ENCODE data around the gene FAM3C.
A peak's percentile ranks its signal among the peaks of the same experiment; 100 is the strongest.

Gene FAM3C

DNA sequence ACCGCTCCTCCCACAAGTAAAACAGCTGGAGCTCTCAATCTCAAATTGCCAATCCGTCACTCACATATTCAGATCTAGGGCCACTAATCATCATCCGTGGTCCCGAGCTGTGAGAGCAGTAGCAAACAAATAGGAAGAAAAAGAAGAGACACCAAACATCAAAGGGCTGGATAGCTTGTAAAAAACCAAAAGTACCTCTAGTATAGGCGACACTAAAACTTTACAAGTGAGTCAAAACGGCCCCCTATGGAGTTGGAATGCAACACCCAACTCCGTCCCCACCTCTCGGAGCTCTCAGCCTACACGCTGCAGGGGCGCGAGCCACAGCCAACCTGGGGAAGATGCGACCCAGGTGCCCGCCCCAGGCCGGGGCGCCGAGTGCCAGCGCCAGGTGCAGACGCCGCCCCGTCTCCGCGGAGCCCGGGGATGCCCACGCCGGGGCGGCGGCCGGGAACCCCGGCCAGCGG lies 581 bp downstream of the FAM3C start:
- peak overlapping the region; percentile 74 for H3K27ac ChIP-seq
- TF ChIP-seq, protein P1, sequence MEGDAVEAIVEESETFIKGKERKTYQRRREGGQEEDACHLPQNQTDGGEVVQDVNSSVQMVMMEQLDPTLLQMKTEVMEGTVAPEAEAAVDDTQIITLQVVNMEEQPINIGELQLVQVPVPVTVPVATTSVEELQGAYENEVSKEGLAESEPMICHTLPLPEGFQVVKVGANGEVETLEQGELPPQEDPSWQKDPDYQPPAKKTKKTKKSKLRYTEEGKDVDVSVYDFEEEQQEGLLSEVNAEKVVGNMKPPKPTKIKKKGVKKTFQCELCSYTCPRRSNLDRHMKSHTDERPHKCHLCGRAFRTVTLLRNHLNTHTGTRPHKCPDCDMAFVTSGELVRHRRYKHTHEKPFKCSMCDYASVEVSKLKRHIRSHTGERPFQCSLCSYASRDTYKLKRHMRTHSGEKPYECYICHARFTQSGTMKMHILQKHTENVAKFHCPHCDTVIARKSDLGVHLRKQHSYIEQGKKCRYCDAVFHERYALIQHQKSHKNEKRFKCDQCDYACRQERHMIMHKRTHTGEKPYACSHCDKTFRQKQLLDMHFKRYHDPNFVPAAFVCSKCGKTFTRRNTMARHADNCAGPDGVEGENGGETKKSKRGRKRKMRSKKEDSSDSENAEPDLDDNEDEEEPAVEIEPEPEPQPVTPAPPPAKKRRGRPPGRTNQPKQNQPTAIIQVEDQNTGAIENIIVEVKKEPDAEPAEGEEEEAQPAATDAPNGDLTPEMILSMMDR (conservative IDR thresholded peaks at IDR 0.05), result no peak
- TF ChIP-seq ZFX (IDR thresholded peaks at IDR 0.05), result no peak

DNA sequence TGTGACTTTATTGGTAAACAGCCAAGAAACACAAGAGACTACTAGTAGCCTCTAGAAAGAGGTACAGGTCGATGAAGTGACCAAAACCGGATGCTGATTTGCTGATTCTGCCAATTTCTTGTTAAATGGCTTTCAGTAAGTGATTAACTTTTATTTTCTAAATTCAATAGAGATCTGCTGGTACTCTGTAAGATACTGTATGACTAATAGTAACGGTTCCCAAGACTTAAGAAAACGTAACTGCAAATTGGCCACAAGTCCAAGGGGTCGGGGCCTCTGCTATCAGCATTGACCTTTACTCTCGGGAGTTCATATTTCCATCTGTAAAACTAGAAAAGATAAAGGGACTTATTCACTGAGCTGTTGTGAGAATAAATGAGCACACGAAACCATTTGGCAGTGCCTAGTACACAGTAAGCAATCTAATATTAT lies 1.4 kb downstream of the FAM3C start:
- H3K27ac ChIP-seq, result no peak overlapping the region

DNA sequence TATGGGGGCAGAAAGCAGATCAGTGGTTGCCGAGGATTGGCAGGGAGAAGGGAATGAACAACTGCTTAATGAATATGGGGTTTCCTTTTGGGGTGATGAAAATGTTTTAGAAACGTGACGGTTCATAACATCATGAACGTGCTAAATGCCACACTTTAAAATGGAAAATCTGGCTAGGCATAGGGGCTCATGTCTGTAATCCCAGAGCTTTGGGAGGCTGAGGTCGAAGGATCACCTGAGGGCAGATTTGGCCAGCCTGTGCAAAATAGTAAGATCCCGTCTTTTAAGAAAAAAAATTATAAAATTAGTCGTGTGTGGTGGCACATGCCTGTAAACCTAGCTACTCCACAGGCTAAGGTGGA lies 3.1 kb downstream of the FAM3C start:
- H3K27ac ChIP-seq, result no peak overlapping the region
- TF ChIP-seq, protein P1 (conservative IDR thresholded peaks at IDR 0.05), result no peak
- no peak for TF ChIP-seq ZFX (IDR thresholded peaks at IDR 0.05)

More for the DNA sequence above, 1.4 kb downstream of the FAM3C start:
- no peak for TF ChIP-seq ZFX (IDR thresholded peaks at IDR 0.05)
- TF ChIP-seq, protein P1 (conservative IDR thresholded peaks at IDR 0.05), result no peak

DNA sequence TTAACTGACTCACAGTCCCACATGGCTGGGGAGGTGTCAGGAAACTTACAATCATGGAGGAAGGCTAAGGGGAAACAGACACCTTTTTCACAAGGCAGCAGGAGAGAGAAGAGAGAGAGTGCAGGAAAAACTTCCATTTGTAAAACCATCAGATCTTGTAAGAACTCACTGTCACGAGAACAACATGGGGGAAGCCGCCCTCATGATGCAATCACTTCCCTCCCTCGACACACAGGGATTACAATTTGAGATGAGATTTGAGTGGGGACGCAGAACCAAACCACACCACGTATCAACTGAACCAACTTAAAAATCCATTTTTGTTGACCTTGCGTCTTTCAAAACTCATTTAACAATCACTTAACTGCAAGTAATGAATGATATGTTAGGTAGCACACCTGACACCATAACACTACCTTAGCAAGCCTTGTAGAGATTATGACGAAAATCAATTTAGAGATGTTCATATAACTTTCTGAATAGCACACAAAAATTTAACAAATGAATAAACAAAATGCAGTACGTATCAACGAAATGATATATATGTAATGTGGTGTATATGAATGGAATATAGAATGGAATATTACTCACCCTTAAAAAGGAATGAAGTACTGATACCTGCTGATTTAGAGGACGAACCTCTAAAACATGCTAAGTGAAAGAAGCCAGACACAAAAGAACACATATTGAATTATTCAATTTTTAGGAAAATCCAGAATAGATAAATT lies 3.7 kb downstream of the FAM3C start:
- no peak overlapping the region for H3K27ac ChIP-seq
- no peak for TF ChIP-seq ZFX (IDR thresholded peaks at IDR 0.05)
- TF ChIP-seq, protein P1 (conservative IDR thresholded peaks at IDR 0.05), result no peak

DNA sequence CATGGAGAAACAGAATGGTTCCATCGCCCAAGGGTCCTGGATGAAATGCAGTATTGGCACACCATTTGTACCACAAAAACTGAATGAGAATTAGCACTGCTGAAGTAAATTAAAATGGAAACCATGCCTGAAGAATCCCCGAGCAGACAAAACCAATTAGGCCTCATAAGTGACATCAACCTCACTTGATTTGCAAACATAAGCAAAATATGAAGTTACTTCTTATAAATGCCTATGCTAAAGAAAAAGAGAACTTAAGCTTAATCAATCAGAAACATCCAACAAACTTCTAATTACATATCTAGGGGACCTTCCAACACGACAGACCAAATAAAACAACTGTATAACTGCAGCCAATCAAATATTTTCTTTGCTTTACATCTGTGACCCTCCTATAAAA lies 4.4 kb downstream of the FAM3C start:
- no peak for TF ChIP-seq ZFX (IDR thresholded peaks at IDR 0.05)
- TF ChIP-seq, protein P1 (conservative IDR thresholded peaks at IDR 0.05), result no peak
- H3K27ac ChIP-seq, result no peak overlapping the region

DNA sequence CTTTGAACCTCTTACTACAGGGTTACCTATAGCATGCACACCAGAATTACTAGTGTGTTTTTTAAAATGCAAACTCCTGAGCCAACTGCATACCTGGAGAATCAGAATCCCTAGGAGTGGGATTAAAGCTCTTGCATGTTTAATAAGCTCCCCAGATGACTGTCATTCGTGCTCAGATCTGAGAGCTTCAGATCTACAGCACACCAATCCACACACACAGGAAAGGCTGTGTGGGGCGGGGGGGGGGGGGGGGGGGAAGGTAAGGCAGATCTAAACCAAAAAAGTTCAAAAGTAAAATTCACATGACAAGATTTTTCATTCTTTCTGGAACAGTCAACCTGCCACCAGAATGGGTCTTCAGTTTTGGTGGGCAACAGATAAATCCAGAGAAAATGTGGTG lies 5.5 kb downstream of the FAM3C start:
- no peak for TF ChIP-seq ZFX (IDR thresholded peaks at IDR 0.05)
- TF ChIP-seq, protein P1 (conservative IDR thresholded peaks at IDR 0.05), result no peak
- H3K27ac ChIP-seq, result no peak overlapping the region

DNA sequence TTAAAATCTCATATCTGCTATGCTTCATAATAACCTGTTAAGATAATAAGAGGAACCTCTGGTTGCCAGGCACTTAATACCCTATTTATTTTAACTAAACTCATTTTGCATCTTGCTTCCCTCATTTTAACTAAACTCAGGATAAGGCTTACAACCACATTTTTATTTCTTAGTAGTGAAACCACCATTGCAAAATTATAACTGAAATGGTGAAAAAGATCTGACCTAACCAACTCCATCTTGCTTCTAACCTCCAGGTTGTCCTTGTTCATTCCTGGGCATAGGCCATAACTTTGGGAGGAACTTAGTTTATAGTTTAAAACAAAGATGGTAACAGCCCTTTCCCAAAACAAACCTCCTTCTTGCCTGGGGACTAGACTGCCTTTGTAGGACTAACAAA lies 6.0 kb downstream of the FAM3C start:
- H3K27ac ChIP-seq, result no peak overlapping the region

More for the DNA sequence above, 6.0 kb downstream of the FAM3C start:
- TF ChIP-seq ZFX (IDR thresholded peaks at IDR 0.05), result no peak
- TF ChIP-seq, protein P1 (conservative IDR thresholded peaks at IDR 0.05), result no peak
